HG03565 (cell line): ENCODE data around the gene TEX52.
"Not testable (repeated sequence)": the region's sequence is repeated elsewhere in the genome, so short reads cannot be mapped to it uniquely, and the experiment has no call there.

ENCODE experiments used
- ATAC-seq: cut with Tn5 transposase; IDR thresholded peaks from one replicate; pipeline ENCODE4 v1.9.1; 2021; ENCODE audit warnings: mild to moderate bottlenecking, moderate library complexity; ENCODE audit not compliant: unreplicated experiment

TEX52 gene

GRCh38 chr12:2868986-2869632 is 12.3 kb upstream of the TEX52 start:
- ATAC-seq: not testable (repeated sequence)

GRCh38 chr12:2864198-2864597 is 7.4 kb upstream of the TEX52 start:
- ATAC-seq: no peak

GRCh38 chr12:2863402-2863801 is 6.6 kb upstream of the TEX52 start:
- not testable (repeated sequence) for ATAC-seq

GRCh38 chr12:2862876-2863275 is 6.0 kb upstream of the TEX52 start:
- no peak for ATAC-seq

DNA sequence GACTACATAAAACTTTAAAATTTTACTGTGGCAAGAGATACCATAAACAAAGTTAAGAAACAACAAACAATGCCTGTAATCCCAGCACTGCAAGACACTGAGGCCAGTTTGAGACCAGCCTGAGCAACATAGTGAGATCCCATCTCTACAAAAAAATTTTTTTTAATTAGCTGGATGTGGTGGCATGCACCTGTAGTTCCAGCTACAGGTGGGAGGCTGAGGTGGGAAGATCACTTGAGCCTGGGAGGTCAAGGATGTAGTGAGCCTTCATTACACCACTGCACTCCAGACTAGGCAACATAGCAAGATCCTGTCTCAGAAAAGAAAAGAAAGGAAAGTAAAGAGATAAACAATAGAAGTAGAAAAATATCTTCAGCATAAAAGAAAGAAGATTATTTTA is 3.3 kb upstream of the TEX52 start:
- ATAC-seq: no peak

- ATAC-seq: no peak
These were observed 2.1 kb upstream of the TEX52 start for GRCh38 chr12:2858944-2859421.

- ATAC-seq: no peak
These were observed 1.5 kb upstream of the TEX52 start for GRCh38 chr12:2858334-2858733.

DNA sequence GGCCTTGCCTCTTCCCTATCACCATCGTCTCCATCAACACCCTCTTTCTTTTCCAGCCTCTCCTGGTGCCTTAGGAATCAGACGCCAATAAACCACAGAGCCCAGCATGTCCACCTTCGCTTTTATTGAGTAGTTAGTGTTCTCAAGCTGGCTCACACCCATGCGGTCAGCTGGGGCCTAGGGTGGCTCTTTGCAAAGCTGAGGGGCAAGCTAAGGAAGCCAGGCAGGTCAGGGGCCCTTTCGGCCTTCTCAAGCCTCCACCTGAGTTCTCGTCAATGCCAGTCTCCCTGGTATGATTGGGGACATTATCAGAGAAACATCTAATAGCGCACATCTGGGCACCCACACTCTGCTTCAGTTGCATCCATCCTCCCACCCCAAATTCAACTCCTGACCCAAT is 737 bp upstream of the TEX52 start:
- no peak for ATAC-seq

GRCh38 chr12:2856051-2856450 is 788 bp downstream of the TEX52 start:
- ATAC-seq: no peak

DNA sequence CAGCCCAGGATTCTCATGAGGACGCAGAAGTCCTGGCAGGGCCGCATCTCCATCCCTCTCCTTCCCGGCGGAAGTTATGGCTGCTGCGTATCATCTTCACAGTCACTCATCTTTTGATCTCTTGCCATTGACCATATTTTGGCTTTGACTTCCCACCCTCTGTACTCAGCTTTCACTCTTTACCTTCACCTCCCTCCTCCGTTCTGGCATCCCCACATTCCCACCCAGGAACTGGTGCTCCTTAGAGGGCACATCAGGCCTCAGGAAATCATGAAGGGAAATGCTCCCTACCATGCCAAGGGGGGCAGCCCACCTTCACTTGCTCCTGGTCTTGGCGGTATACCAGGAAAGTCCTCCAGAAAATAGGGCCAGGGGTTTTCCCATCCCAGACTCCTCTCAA is 1.3 kb downstream of the TEX52 start:
- ATAC-seq: no peak

DNA sequence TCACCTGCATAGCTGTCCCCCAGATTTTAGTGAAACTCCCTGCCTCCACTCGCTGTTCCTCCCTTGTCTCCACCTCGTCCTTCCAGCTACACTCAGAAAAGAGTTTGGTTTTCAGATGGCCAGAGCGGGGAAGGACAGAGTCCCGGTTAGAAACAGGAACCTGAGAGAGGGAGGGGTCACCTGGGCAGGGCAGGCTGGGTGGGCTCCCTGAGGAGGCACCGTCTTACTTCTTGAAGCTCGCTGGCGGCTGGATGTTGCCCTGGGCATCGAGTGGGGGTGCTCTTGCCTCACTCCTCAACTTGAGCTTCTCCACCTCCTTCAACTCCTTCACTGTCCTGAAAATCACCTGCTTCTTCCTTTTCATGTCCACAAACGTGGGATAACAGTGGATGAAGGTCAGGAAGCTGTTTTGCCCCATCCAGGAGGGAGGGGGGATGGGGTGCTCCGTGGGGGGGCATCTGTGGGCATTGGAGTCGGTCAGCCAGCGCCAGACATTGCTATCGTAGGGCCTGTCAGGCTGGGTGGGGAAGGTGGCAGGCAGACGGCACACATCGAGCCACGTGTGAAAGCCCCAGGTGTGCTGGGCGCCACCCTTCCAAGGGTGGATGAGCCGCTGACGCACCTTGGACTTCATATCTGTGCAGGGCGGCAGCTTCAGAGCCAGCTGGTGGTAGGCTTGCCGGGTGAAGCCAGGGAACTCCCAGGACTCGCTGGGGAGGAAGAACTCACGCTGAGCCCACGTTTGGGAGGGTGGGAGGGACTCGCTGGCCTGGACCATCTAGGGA is 2.0 kb downstream of the TEX52 start:
- ATAC-seq: no peak

GRCh38 chr12:2853626-2854025 is 3.2 kb downstream of the TEX52 start:
- no peak for ATAC-seq

DNA sequence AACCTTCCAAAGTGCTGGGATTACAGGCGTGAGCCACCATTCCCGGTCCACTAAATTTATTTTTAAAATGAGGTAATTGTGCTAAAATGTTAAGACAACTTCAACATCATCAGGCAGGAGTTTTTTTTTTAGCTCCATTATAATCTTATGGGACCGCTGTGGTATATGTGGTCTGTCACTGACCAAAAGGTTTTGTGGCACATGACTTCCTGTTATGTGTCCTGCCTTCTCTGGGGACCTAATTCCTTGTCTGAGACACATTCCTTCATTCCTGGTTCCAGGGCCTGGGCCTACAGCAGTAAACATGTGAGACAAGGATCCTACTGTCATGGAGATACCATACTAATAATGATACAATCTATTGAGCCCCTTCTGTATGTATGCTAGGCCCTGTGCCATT is 4.9 kb downstream of the TEX52 start:
- no peak for ATAC-seq

- no peak for ATAC-seq
These were observed 11.6 kb downstream of the TEX52 start for GRCh38 chr12:2845280-2845679.

DNA sequence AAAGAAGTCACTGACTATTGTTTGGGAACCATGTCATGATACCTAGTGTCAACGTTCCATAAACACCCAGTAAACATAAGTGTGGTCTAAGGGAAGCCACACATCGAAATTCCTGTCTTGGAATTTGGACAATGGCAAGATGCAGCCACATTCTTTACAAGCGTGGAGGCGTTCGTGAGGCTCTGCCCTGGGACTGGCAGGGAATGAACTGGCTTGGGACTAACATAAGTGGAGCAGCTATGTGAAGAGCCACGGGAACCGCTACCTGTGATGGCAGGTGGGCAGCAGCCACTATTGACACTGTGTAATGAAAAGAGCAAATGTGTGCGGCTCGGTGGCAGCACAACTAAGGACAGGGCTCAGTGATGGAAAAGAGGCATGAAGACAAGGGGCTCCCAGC is 12.1 kb downstream of the TEX52 start:
- ATAC-seq: no peak

DNA sequence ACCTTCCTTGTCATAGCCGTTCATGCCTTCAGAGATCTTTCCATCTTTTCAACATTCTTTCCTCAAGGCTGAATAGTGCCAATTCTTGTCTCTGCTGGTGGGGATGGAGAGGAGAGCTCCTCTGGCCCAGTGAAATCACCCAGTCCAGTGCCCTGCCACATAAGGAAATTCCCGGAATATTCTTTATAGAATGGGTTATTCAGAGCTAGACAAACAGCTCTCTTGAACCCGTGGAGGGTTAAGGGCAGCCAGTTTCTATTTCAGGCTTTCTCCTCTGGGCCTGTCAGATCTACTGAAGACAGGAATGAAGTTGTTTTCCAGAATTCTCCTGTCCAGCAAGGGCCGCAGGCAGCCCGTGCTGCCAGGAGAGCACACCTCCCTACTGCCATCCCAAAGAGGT is 13.9 kb downstream of the TEX52 start:
- no peak for ATAC-seq

DNA sequence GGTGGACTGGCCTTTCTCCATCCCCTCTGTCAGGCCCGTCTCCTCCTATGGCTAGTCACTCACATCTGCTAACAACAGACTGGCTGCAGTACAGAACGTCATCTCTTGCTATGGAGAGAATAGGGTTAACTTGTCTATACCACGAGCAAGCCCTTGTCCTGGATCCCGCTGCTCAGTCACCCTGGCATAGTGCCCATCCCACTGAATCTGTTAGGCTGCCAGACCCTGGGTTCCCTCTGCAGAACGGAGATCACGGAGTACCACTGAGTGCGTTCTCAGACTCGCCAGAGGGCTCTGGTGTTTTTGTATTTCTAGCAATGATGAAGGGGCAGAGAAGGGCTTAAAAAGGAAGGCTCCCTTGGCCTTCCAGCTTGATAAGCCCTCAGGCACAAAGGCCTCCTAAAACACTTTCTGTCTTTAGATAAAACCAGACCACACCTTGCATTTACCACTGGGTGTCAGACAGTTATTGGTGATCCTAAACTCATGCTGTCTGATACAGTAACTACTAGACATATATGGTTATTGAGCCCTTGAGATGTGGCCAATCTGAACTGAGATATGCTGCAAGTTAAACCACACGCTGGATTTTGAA is 15.7 kb downstream of the TEX52 start:
- ATAC-seq: no peak

DNA sequence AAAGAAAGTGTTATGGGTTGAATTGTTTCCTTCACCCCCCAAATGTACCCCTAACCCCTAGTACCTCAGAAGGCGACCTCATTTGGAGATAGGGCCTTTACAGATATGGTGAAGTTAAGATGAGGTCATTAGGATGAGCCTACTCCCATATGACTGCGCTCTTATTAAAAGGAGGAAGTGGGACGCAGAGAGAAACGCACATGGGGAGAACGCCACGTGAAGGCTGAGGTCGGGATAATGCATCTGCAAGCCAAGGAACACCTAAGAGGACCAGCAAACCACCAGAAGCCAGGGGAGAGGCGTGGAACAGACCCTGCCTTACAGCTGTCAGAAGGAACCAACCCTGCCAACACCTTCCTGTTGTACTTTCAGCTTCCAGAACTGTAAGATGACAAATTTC is 20.3 kb downstream of the TEX52 start:
- ATAC-seq: no peak

DNA sequence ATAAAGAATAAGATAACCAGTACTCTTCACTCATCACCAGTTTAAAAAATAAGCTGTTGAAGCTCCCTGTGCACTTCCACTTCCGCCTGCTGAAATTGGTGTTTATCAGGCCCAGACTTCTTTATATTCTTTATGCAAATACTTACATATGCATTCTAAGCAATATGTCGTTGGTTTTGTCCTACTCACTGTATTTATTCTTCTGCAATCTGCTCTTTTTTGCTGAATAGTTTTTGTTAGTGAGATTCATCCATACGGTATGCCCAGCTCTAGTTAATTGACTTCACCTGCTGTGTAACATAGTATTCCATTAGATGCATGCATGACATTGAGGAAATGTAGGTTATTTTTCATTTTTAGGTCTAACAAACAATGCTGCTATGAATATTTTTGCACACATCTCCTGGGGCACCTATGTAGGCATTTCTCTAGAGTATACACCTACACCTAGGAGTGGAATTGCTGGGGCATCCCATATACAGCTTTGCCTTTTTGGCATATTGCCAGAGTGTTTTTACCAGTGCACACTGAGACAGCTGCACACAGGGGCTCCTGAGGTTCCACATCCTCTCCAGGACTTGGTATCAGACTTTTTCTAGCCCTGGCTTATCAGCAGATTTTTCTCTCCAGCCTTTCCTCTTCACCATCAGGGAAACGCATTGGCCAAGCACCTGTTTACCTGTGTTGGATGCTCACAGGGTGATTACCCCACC is 21.0 kb downstream of the TEX52 start:
- no peak for ATAC-seq

GRCh38 chr12:2834581-2835491 is 22.0 kb downstream of the TEX52 start, which contains the start of gene NRIP2:
Gene NRIP2 (minus strand): TSS chr12:2835035. CDS start chr12:2834983, 52 bp downstream.
- ATAC-seq: no peak
